ENCODE data around the gene USP17L21.
"Not testable (repeated sequence)": the region's sequence is repeated elsewhere in the genome, so short reads cannot be mapped to it uniquely, and the experiment has no call there.

The USP17L21 gene
- 0 reads per million in 2 donors for total RNA-seq

GRCh38 chr4:9262572-9262971, at the start of gene USP17L21:
USP17L21 (plus strand) TSS chr4:9262872; CDS start chr4:9262872, 0 bp downstream.
- not testable (repeated sequence) for DNase-seq

- not testable (repeated sequence) for DNase-seq
Measured at GRCh38 chr4:9214701-9215100, 48.0 kb upstream of the USP17L21 start.

- not testable (repeated sequence) for DNase-seq
Measured at GRCh38 chr4:9215105-9215504, 47.6 kb upstream of the USP17L21 start, which contains the start of gene USP17L11. USP17L11 (plus strand) TSS chr4:9215405; CDS start chr4:9215405, 0 bp downstream.

GRCh38 chr4:9219852-9220251, 42.8 kb upstream of the USP17L21 start, which contains the start of gene USP17L12:
USP17L12 (plus strand) TSS chr4:9220152; CDS start chr4:9220152, 0 bp downstream.
- DNase-seq = not testable (repeated sequence)

GRCh38 chr4:9224596-9224995, 38.1 kb upstream of the USP17L21 start, which contains the start of gene USP17L13:
USP17L13 (plus strand) TSS chr4:9224896; CDS start chr4:9224896, 0 bp downstream.
- DNase-seq = not testable (repeated sequence)

- DNase-seq = not testable (repeated sequence)
Measured at GRCh38 chr4:9230249-9230648, 32.4 kb upstream of the USP17L21 start.

- DNase-seq = not testable (repeated sequence)
Measured at GRCh38 chr4:9234085-9234484, 28.6 kb upstream of the USP17L21 start, which contains the start of gene USP17L15. USP17L15 (plus strand) TSS chr4:9234385; CDS start chr4:9234385, 0 bp downstream.

GRCh38 chr4:9238461-9238860, 24.2 kb upstream of the USP17L21 start:
- DNase-seq = not testable (repeated sequence)

GRCh38 chr4:9243579-9243978, 19.1 kb upstream of the USP17L21 start, which contains the start of gene USP17L17:
USP17L17 (plus strand) TSS chr4:9243879; CDS start chr4:9243879, 0 bp downstream.
- DNase-seq = not testable (repeated sequence)

- not testable (repeated sequence) for DNase-seq
Measured at GRCh38 chr4:9247953-9248680, 14.6 kb upstream of the USP17L21 start, which contains the start of gene USP17L18. USP17L18 (plus strand) TSS chr4:9248630; CDS start chr4:9248630, 0 bp downstream.

GRCh38 chr4:9253078-9253477, 9.6 kb upstream of the USP17L21 start, which contains the start of gene USP17L19:
USP17L19 (plus strand) TSS chr4:9253378; CDS start chr4:9253378, 0 bp downstream.
- not testable (repeated sequence) for DNase-seq

- not testable (repeated sequence) for DNase-seq
Measured at GRCh38 chr4:9257824-9258223, 4.8 kb upstream of the USP17L21 start, which contains the start of gene USP17L20. USP17L20 (plus strand) TSS chr4:9258124; CDS start chr4:9258124, 0 bp downstream.

- DNase-seq = not testable (repeated sequence)
Measured at GRCh38 chr4:9267319-9267718, 4.6 kb downstream of the USP17L21 start, which contains the start of gene USP17L22. USP17L22 (plus strand) TSS chr4:9267619; CDS start chr4:9267619, 0 bp downstream.

- DNase-seq = not testable (repeated sequence)
Measured at GRCh38 chr4:9271719-9272118, 9.0 kb downstream of the USP17L21 start.
